Suprapubic skin (tissue), 3 donors: Measurements from ENCODE around the gene COL20A1.

Source experiments
- CTCF ChIP-seq, 2 donors: fragments of 200-600 bp in 1 of 2; fragments of 450-650 bp in 1 of 2; sonication (generic) in 1 of 2; IDR thresholded peaks; one replicate each; pipeline ENCODE4 v1.5.1; 2016 to 2019; ENCODE audit warnings: antibody characterized with exemption in 2 of 2, mild to moderate bottlenecking in 1 of 2, moderate library complexity in 1 of 2
- POLR2A ChIP-seq, 2 donors: fragments of 450-650 bp; IDR thresholded peaks; one replicate each; pipeline ENCODE4 v1.6.1; 2017; ENCODE audit warnings: antibody characterized with exemption in 2 of 2, mild to moderate bottlenecking in 2 of 2, moderate library complexity in 2 of 2

- TF ChIP-seq CTCF (IDR thresholded peaks at IDR 0.05) (no peak), POLR2A (IDR thresholded peaks at IDR 0.05) (no peak)
Observed at GRCh38 chr20:63317601-63318291, 24.8 kb downstream of the COL20A1 start.
